ENCODE measurements around the gene MAPK11. TPM values are rescaled to one million over a fixed set of nuclear protein-coding genes. Genes with fewer than 3 reads are reported as not detected.

MAPK11 gene
- total RNA-seq, 1 donor from 2014 or later: 3.4 TPM

Other genes starting within 250 kb of the MAPK11 start
- gene TTLL8, start 212.1 kb downstream of the MAPK11 start, total RNA-seq: not detected in 2 replicates
- gene MLC1, start 185.0 kb downstream of the MAPK11 start, total RNA-seq: under 0.01 TPM in 1 of 2 replicates, not detected in the other
- gene MOV10L1, start 180.4 kb downstream of the MAPK11 start, total RNA-seq: 0.26 and 1.4 TPM in 2 replicates
- gene PANX2, start 99.6 kb downstream of the MAPK11 start, total RNA-seq: 0.26 and 0.77 TPM in 2 replicates
- 38.3 and 43.7 TPM in 2 replicates for gene TRABD, start 84.5 kb downstream of the MAPK11 start, total RNA-seq
- 20.8 and 25.7 TPM in 2 replicates for gene SELENOO, start 69.4 kb downstream of the MAPK11 start, total RNA-seq
- gene TUBGCP6, start 25.4 kb downstream of the MAPK11 start, total RNA-seq: 18.2 TPM in 2 replicates
- 9.7 and 13.8 TPM in 2 replicates for gene HDAC10, start 19.1 kb downstream of the MAPK11 start, total RNA-seq
- 12.4 and 14.1 TPM in 2 replicates for gene MAPK12, start 8.7 kb downstream of the MAPK11 start, total RNA-seq
- 138 and 176 TPM in 2 replicates for gene PLXNB2, start 37.3 kb upstream of the MAPK11 start, total RNA-seq
- gene DENND6B, start 56.6 kb upstream of the MAPK11 start, total RNA-seq: 1.1 and 1.8 TPM in 2 replicates
- gene PPP6R2, start 72.9 kb upstream of the MAPK11 start, total RNA-seq: 50.5 and 57.5 TPM in 2 replicates
- 123 and 129 TPM in 2 replicates for gene SBF1, start 204.7 kb upstream of the MAPK11 start, total RNA-seq
- 3.7 and 5.4 TPM in 2 replicates for gene ADM2, start 211.2 kb upstream of the MAPK11 start, total RNA-seq
- not detected in 2 replicates for gene MIOX, start 216.5 kb upstream of the MAPK11 start, total RNA-seq
- 10.3 and 12.7 TPM in 2 replicates for gene LMF2, start 237.3 kb upstream of the MAPK11 start, total RNA-seq
- 28.3 and 44.2 TPM in 2 replicates for gene NCAPH2, start 237.8 kb upstream of the MAPK11 start, total RNA-seq

Data from bronchial epithelial cell (primary cell).